ENCODE results near the gene DDRGK1. TPM values are rescaled to one million over a fixed set of nuclear protein-coding genes. Genes with fewer than 3 reads are reported as not detected.

The DDRGK1 gene
- total RNA-seq, 1 experiment from 2014 or later = 72.0 TPM

DNA sequence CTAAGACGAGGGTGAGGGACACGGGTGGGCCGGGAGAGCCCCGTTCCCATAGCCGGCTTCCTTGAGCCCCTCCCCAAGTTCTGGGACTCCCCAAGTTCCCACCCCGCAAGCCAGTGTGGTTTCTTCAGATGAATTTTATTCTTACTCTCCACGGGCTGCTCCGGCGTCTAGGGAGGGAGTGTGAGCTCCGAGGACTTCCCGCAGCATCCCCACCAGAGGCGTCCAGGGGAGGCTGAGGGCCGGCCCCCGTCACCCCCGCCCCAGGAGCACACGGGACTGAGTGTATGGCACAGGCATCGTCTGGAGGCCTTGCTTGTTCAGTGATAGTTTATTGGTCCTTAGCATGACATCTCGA lies 44.5 kb upstream of the DDRGK1 start:
- ChIA-PET POLR2A (ENCODE audit: low non-redundant PET) (interaction anchor here (0.5 kb wide), 1 partner anchor 856 kb away, joined by 3 read pairs; no protein-coding TSS in a partner anchor), CTCF (interaction anchor here (1.2 kb wide), 1 partner anchor 28 kb away, joined by 3 read pairs; no protein-coding TSS in a partner anchor)
- Histone ChIP-seq H3K4me1 (ENCODE audit: insufficient read depth, low read length, poor library complexity, severe bottlenecking) (peaks cover 10% of the 10 kb centered on the region), H3K27ac (ENCODE audit: low read depth, low read length, poor library complexity, severe bottlenecking) (no peak overlapping the region), H3K9me3 (ENCODE audit: low read depth, low read length, poor library complexity, severe bottlenecking) (no peaks in the 10 kb centered on the region), H3K36me3 (ENCODE audit: insufficient read depth, low read length, poor library complexity, severe bottlenecking) (no peaks in the 10 kb centered on the region), H3K4me3 (ENCODE audit: low read depth, low read length, poor library complexity, severe bottlenecking) (peak overlapping the region; percentile 28), H3K27me3 (replicated peaks; ENCODE audit: insufficient read depth, low read depth, low read length, poor library complexity) (no peaks in the 10 kb centered on the region)
- intact Hi-C loops (cut with micrococcal nuclease; ENCODE audit: unreplicated experiment) = no loop called here
- no peak for DNase-seq (ENCODE audit: low spot score)
- TF ChIP-seq, protein P1, sequence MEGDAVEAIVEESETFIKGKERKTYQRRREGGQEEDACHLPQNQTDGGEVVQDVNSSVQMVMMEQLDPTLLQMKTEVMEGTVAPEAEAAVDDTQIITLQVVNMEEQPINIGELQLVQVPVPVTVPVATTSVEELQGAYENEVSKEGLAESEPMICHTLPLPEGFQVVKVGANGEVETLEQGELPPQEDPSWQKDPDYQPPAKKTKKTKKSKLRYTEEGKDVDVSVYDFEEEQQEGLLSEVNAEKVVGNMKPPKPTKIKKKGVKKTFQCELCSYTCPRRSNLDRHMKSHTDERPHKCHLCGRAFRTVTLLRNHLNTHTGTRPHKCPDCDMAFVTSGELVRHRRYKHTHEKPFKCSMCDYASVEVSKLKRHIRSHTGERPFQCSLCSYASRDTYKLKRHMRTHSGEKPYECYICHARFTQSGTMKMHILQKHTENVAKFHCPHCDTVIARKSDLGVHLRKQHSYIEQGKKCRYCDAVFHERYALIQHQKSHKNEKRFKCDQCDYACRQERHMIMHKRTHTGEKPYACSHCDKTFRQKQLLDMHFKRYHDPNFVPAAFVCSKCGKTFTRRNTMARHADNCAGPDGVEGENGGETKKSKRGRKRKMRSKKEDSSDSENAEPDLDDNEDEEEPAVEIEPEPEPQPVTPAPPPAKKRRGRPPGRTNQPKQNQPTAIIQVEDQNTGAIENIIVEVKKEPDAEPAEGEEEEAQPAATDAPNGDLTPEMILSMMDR (conservative IDR thresholded peaks at IDR 0.05; ENCODE audit: low read depth, low read length) = no peak
- TF ChIP-seq EZH2 (IDR thresholded peaks at IDR 0.05; ENCODE audit: borderline replicate concordance, low read depth, low read length, poor library complexity, severe bottlenecking) = no peak
- no TSS peak for BruUV-seq (replicated peaks)

DNA sequence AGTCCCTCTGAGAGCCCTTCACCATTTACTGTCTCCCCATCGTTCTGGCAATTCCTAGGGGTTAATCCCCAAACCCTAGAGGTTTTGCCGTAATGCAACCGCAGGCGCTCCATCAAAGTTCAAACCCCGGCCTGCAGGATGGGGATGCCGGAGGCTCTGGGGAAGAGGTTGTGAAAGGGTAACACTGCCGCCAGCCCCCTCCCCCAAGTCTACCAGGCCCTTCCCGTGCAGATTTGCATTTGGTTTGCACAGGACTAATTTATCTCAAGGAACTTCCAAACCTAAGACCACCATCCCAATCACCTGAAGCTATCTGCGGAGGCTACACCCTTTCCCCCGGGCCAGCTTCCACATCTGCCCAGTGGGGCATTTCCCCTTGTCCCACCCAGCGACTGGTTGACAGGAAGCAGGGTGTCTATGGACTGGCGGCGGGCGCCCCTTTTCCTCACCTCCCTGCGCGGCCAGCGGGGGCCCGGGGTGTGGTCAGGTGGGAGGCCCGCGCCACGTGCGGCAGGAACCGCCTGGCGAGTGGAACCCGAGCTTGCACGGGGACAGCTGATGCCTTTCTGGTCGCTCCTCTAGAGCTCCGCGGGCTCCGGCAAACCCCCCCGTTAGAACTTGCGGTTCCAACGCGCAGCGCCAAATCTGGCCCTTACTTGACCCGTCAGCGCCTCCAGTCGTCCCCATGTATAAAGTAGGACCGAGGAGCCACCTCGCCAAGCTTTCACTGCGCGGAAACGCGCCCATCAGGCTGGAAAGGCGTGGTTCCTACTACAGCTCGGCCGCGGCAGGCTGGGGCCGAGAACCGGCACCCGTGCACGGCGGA lies 43.9 kb upstream of the DDRGK1 start:
- ChIA-PET CTCF (interaction anchor here (1.2 kb wide), 1 partner anchor 28 kb away, joined by 3 read pairs; no protein-coding TSS in a partner anchor), POLR2A (ENCODE audit: low non-redundant PET) (no interaction called here)
- Histone ChIP-seq H3K36me3 (ENCODE audit: insufficient read depth, low read length, poor library complexity, severe bottlenecking) (no peaks in the 10 kb centered on the region), H3K27me3 (replicated peaks; ENCODE audit: insufficient read depth, low read depth, low read length, poor library complexity) (no peaks in the 10 kb centered on the region), H3K27ac (ENCODE audit: low read depth, low read length, poor library complexity, severe bottlenecking) (no peak overlapping the region), H3K4me1 (ENCODE audit: insufficient read depth, low read length, poor library complexity, severe bottlenecking) (peaks cover 10% of the 10 kb centered on the region), H3K9me3 (ENCODE audit: low read depth, low read length, poor library complexity, severe bottlenecking) (no peaks in the 10 kb centered on the region), H3K4me3 (ENCODE audit: low read depth, low read length, poor library complexity, severe bottlenecking) (peak overlapping the region; percentile 28)
- intact Hi-C loops (cut with micrococcal nuclease; ENCODE audit: unreplicated experiment) = no loop called here
- TF ChIP-seq, protein P1 (conservative IDR thresholded peaks at IDR 0.05; ENCODE audit: low read depth, low read length) = no peak
- TF ChIP-seq EZH2 (IDR thresholded peaks at IDR 0.05; ENCODE audit: borderline replicate concordance, low read depth, low read length, poor library complexity, severe bottlenecking) = no peak
- peak; percentile 32 for DNase-seq (ENCODE audit: low spot score)
- no TSS peak for BruUV-seq (replicated peaks)

DNA sequence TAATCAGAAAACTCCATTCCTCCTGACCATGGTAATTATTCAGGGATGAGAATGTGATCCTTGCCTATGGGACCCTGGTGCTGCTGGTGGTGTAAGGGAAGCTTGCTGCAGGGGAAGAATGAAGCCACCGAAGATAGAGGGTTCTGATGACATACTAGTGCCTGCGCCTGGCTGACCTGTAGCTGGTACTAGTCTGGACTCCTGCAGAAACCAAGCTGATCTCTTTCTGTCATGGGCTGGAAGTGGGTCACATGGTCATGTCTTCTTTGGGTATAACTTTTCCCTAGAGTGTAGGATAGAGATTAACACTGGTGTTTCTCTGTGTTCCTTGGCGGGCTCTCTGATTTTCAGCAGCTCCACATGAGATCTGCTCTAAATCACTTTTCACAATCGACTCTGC lies 43.2 kb upstream of the DDRGK1 start:
- no peak for DNase-seq (ENCODE audit: low spot score)
- ChIA-PET POLR2A (ENCODE audit: low non-redundant PET) (no interaction called here), CTCF (no interaction called here)
- no TSS peak for BruUV-seq (replicated peaks)
- no peaks in the 10 kb centered on the region for H3K27me3 ChIP-seq (replicated peaks; ENCODE audit: insufficient read depth, low read depth, low read length, poor library complexity)
- H3K4me3 ChIP-seq (ENCODE audit: low read depth, low read length, poor library complexity, severe bottlenecking) = no peak overlapping the region
- no peaks in the 10 kb centered on the region for H3K9me3 ChIP-seq (ENCODE audit: low read depth, low read length, poor library complexity, severe bottlenecking)
- H3K27ac ChIP-seq (ENCODE audit: low read depth, low read length, poor library complexity, severe bottlenecking) = no peak overlapping the region
- H3K36me3 ChIP-seq (ENCODE audit: insufficient read depth, low read length, poor library complexity, severe bottlenecking) = no peaks in the 10 kb centered on the region
- intact Hi-C loops (cut with micrococcal nuclease; ENCODE audit: unreplicated experiment) = no loop called here
- TF ChIP-seq, protein P1 (conservative IDR thresholded peaks at IDR 0.05; ENCODE audit: low read depth, low read length) = no peak
- TF ChIP-seq EZH2 (IDR thresholded peaks at IDR 0.05; ENCODE audit: borderline replicate concordance, low read depth, low read length, poor library complexity, severe bottlenecking) = no peak
- peaks cover 10% of the 10 kb centered on the region for H3K4me1 ChIP-seq (ENCODE audit: insufficient read depth, low read length, poor library complexity, severe bottlenecking)
